Skeletal muscle satellite cell (primary cell): ENCODE measurements around the gene APBA2.
"Not testable (repeated sequence)": the region's sequence is repeated elsewhere in the genome, so short reads cannot be mapped to it uniquely, and the experiment has no call there.

Experiments used
- H3K27me3 ChIP-seq: 2 replicates; pipeline ENCODE4 v1.7.0; 2013; ENCODE audit warnings: low read length; ENCODE audit not compliant: control insufficient read depth, insufficient read depth
- H3K36me3 ChIP-seq: 2 replicates; pipeline ENCODE4 v1.7.0; 2013; ENCODE audit warnings: mild to moderate bottlenecking, control low read depth, low read length; ENCODE audit not compliant: insufficient read depth
- H3K4me1 ChIP-seq: 2 replicates; pipeline ENCODE4 v1.7.0; 2013; ENCODE audit warnings: low read length; ENCODE audit not compliant: control insufficient read depth, insufficient read depth
- H3K4me2 ChIP-seq: 2 replicates; pipeline ENCODE4 v1.7.0; 2013; ENCODE audit warnings: mild to moderate bottlenecking, low read length
- H3K4me3 ChIP-seq: 2 replicates; pipeline ENCODE4 v1.7.0; 2013; ENCODE audit warnings: low read length
- H3K9ac ChIP-seq: 2 replicates; pipeline ENCODE4 v1.7.0; 2013; ENCODE audit warnings: mild to moderate bottlenecking, low read depth, low read length, moderate library complexity
- H3K9me3 ChIP-seq: replicated peaks from 2 replicates; pipeline ENCODE4 v1.7.0; 2013; ENCODE audit warnings: mild to moderate bottlenecking, control low read depth, low read length

Gene APBA2

GRCh38 chr15:28890291-28890690, 4.5 kb downstream of the APBA2 start:
- H3K36me3 ChIP-seq, H3K4me3 ChIP-seq, H3K4me2 ChIP-seq, H3K9me3 ChIP-seq, H3K9ac ChIP-seq, H3K27me3 ChIP-seq: not testable (repeated sequence)
- peaks cover 31% of the 10 kb centered on the region for H3K4me1 ChIP-seq

- H3K9ac ChIP-seq = no peak overlapping the region
- no peaks in the 10 kb centered on the region for H3K36me3 ChIP-seq
- no peak overlapping the region for H3K4me3 ChIP-seq
- no peaks in the 10 kb centered on the region for H3K27me3 ChIP-seq
- H3K9me3 ChIP-seq = no peaks in the 10 kb centered on the region
- peaks cover 31% of the 10 kb centered on the region for H3K4me1 ChIP-seq
- H3K4me2 ChIP-seq = no peak overlapping the region
These were observed 5.1 kb downstream of the APBA2 start for GRCh38 chr15:28890711-28891495.

GRCh38 chr15:28891588-28891987, 5.8 kb downstream of the APBA2 start:
- Histone ChIP-seq H3K4me2 (no peak overlapping the region), H3K9me3 (no peaks in the 10 kb centered on the region), H3K4me1 (peaks cover 33% of the 10 kb centered on the region), H3K27me3 (no peaks in the 10 kb centered on the region), H3K36me3 (no peaks in the 10 kb centered on the region), H3K9ac (no peak overlapping the region), H3K4me3 (no peak overlapping the region)

GRCh38 chr15:28892789-28893610, 7.2 kb downstream of the APBA2 start:
- no peaks in the 10 kb centered on the region for H3K27me3 ChIP-seq
- peaks cover 37% of the 10 kb centered on the region for H3K4me1 ChIP-seq
- no peak overlapping the region for H3K4me2 ChIP-seq
- no peaks in the 10 kb centered on the region for H3K36me3 ChIP-seq
- no peak overlapping the region for H3K9ac ChIP-seq
- H3K9me3 ChIP-seq = no peaks in the 10 kb centered on the region
- no peak overlapping the region for H3K4me3 ChIP-seq

GRCh38 chr15:28894631-28895030, 8.9 kb downstream of the APBA2 start:
- Histone ChIP-seq H3K9me3 (no peaks in the 10 kb centered on the region), H3K4me2 (no peak overlapping the region), H3K9ac (no peak overlapping the region), H3K4me3 (no peak overlapping the region), H3K4me1 (peaks cover 23% of the 10 kb centered on the region), H3K27me3 (no peaks in the 10 kb centered on the region), H3K36me3 (no peaks in the 10 kb centered on the region)

GRCh38 chr15:28895146-28895545, 9.4 kb downstream of the APBA2 start:
- Histone ChIP-seq H3K4me2 (no peak overlapping the region), H3K27me3 (no peaks in the 10 kb centered on the region), H3K4me1 (peaks cover 23% of the 10 kb centered on the region), H3K4me3 (no peak overlapping the region), H3K9me3 (no peaks in the 10 kb centered on the region), H3K9ac (no peak overlapping the region), H3K36me3 (no peaks in the 10 kb centered on the region)

GRCh38 chr15:28895566-28895965, 9.8 kb downstream of the APBA2 start:
- H3K4me2 ChIP-seq = no peak overlapping the region
- no peaks in the 10 kb centered on the region for H3K9me3 ChIP-seq
- no peak overlapping the region for H3K9ac ChIP-seq
- H3K4me1 ChIP-seq = peaks cover 23% of the 10 kb centered on the region
- H3K36me3 ChIP-seq = no peaks in the 10 kb centered on the region
- no peaks in the 10 kb centered on the region for H3K27me3 ChIP-seq
- H3K4me3 ChIP-seq = no peak overlapping the region

GRCh38 chr15:28896951-28897350, 11.2 kb downstream of the APBA2 start:
- Histone ChIP-seq H3K4me1 (peaks cover 17% of the 10 kb centered on the region), H3K36me3 (no peaks in the 10 kb centered on the region), H3K4me2 (no peak overlapping the region), H3K4me3 (no peak overlapping the region), H3K9ac (no peak overlapping the region), H3K9me3 (no peaks in the 10 kb centered on the region), H3K27me3 (no peaks in the 10 kb centered on the region)

GRCh38 chr15:28897861-28898585, 12.2 kb downstream of the APBA2 start:
- Histone ChIP-seq H3K27me3 (no peaks in the 10 kb centered on the region), H3K4me1 (peaks cover 12% of the 10 kb centered on the region), H3K4me3 (no peak overlapping the region), H3K36me3 (no peaks in the 10 kb centered on the region), H3K9me3 (no peaks in the 10 kb centered on the region), H3K4me2 (no peak overlapping the region), H3K9ac (no peak overlapping the region)

- H3K4me1 ChIP-seq = peaks cover 9% of the 10 kb centered on the region
- no peaks in the 10 kb centered on the region for H3K36me3 ChIP-seq
- H3K9me3 ChIP-seq = no peaks in the 10 kb centered on the region
- no peak overlapping the region for H3K9ac ChIP-seq
- no peaks in the 10 kb centered on the region for H3K27me3 ChIP-seq
- no peak overlapping the region for H3K4me3 ChIP-seq
- no peak overlapping the region for H3K4me2 ChIP-seq
These were observed 13.4 kb downstream of the APBA2 start for GRCh38 chr15:28899061-28899738.
